ENCODE measurements around the gene PEX3.
"Not testable (repeated sequence)": the region's sequence is repeated elsewhere in the genome, so short reads cannot be mapped to it uniquely, and the experiment has no call there.

Gene PEX3

DNA sequence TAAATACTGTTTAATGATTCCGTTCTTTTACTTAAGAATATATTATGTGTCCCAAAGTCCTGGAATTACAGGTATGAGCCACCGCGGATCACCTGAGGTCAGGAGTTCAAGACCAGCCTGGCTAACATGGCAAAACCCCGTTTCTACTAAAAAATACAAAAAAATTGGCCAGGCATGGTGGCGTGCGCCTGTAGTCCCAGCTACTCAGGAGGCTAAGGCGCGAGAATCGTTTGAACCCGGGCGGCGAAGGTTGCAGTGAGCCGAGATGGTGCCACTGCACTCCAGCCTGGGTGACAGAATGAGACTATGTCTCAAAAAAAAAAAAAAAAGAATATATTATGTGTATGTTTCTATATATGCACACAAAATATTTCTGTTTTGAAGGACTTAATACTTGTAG lies 59.7 kb downstream of the PEX3 start:
- H3K9ac ChIP-seq (ENCODE audit: low read depth, low read length); H3K27ac ChIP-seq (ENCODE audit: low read depth, low read length); H3K4me1 ChIP-seq (ENCODE audit: insufficient read depth, low read length); H3K9me3 ChIP-seq (ENCODE audit: insufficient read depth, low read depth, low read length); H3K27me3 ChIP-seq (ENCODE audit: insufficient read depth, low read length): not testable (repeated sequence)
- H3K4me3 ChIP-seq (ENCODE audit: low read length): peak overlapping the region; percentile 69
- peaks cover 22% of the 10 kb centered on the region for H3K36me3 ChIP-seq (ENCODE audit: insufficient read depth, low read length)
- WGBS: 95% methylated on average over 13 of the region's 13 CpGs

DNA sequence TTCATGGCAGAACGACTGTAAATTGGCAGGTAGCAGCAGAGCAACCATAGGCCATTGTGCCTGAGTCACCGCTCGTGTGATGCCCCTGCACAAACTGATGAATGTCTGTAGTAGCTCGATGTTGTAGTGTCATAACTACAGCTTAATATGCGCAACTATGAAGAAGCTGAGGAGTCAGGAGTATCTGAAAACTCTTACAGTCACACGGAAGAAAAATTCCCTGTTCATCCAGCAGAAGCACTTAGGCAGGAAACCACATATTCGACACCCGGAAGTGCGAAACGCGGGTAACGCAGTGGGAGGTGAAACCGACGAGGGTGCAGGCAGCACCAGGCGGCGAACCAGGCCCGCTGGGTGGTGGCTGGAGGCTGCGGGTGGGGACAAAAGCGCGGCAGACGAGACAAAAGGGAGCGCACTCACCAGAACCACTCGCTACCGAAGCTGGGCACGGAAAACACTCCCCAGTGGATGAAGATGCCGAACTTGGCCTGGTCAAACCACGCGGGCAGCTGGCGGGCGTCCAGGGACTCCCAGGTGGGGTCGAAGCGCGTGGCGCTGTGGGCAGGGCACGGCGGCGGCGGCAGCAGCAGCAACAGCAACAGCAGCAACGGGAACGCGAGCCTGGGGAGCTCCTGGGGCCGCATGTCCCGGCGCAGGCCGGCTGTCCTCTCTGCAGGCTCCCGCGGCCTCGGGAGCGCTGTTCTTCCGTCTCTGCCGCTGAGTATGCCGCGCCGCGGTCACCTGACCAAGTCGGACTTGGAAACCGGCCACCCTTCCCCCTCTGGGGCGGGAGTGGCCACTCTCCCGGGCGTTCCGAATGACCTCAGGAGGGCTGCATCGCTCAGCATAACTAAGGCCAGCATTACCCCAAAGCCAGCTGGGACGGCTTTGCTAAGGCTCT lies 60.6 kb downstream of the PEX3 start, which contains the start of gene FUCA2:
TSS of gene FUCA2 (minus strand) at position 730 of the 901 bp plus-strand sequence. CDS start at position 644, 86 bp downstream.
- Histone ChIP-seq H3K4me3 (ENCODE audit: low read length) (peak within 1 kb of the TSS; percentile 69), H3K9ac (ENCODE audit: low read depth, low read length) (peak within 1 kb of the TSS; percentile 87), H3K4me1 (ENCODE audit: insufficient read depth, low read length) (peaks cover 7% of the 10 kb centered on the region; the same call in 1 of the 2 replicates), H3K27me3 (ENCODE audit: insufficient read depth, low read length) (peaks cover 6% of the 10 kb centered on the region), H3K27ac (ENCODE audit: low read depth, low read length) (peak within 1 kb of the TSS; percentile 86), H3K9me3 (ENCODE audit: insufficient read depth, low read depth, low read length) (no peaks in the 10 kb centered on the region), H3K36me3 (ENCODE audit: insufficient read depth, low read length) (peaks cover 13% of the 10 kb centered on the region)
- 6% methylated on average over 63 of the region's 63 CpGs for WGBS

DNA sequence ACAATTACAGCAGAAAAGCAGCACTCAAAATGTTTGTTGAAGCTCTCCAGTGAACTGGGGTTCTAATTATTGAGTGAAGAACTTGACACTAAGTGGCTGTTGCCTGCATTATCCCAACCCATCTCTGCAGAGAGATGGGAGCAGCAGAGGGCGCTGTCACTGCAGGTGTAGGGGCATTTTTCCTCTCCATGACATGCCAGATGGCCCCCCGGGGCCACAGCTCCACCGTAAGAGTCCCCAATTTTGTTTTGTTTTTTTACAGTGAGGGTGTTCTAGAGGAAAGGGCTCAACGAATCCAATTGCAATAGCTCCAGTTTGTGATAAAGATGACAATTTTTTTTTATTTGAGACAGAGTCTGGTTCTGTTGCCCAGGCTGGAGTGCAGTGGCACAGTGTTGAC lies 62.8 kb downstream of the PEX3 start:
- no peak overlapping the region for H3K4me3 ChIP-seq (ENCODE audit: low read length)
- no peak overlapping the region for H3K27ac ChIP-seq (ENCODE audit: low read depth, low read length)
- H3K36me3 ChIP-seq (ENCODE audit: insufficient read depth, low read length): no peaks in the 10 kb centered on the region
- H3K9ac ChIP-seq (ENCODE audit: low read depth, low read length): no peak overlapping the region
- H3K4me1 ChIP-seq (ENCODE audit: insufficient read depth, low read length): peaks cover 20% of the 10 kb centered on the region
- no peaks in the 10 kb centered on the region for H3K9me3 ChIP-seq (ENCODE audit: insufficient read depth, low read depth, low read length)
- peaks cover 6% of the 10 kb centered on the region for H3K27me3 ChIP-seq (ENCODE audit: insufficient read depth, low read length)
- WGBS: 46% methylated on average over 4 of the region's 4 CpGs

DNA sequence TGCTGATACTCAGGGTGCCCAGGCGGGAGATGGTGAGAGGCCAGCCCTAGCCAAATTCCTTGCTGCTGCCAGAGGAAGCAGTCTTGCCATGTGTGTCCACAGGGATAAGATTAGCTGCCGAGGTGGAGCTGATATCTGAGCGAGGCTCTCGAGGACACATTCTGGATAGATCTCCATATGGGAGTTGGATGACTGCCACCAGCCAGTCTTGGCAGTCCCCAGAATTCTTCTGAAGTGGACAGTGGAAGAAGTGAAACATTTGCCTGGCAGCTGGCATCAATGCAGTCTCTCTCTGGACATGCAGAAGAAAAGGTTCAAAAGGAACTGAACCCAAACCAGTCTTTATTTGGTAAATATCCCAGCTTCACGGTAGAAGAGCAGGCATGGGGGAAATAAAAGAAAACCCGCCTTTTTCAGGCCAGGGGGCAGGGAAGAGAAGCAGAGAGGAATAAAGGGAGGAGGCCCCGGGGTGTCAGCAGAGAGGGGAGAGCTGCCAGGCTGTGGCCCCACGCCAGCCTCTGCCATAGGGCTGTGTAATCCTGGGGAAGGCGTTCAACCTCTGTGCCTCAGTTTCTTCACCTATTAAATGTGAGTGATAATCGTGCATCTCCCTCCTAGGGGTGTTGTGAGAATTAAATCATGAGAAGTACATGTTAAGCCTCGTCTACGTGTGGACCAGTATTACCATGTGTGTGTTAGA lies 64.6 kb downstream of the PEX3 start:
- 90% methylated on average over 12 of the region's 12 CpGs for WGBS
- peaks cover 20% of the 10 kb centered on the region for H3K4me1 ChIP-seq (ENCODE audit: insufficient read depth, low read length)
- no peak overlapping the region for H3K27ac ChIP-seq (ENCODE audit: low read depth, low read length)
- peaks cover 12% of the 10 kb centered on the region for H3K27me3 ChIP-seq (ENCODE audit: insufficient read depth, low read length)
- no peak overlapping the region for H3K9ac ChIP-seq (ENCODE audit: low read depth, low read length)
- no peaks in the 10 kb centered on the region for H3K36me3 ChIP-seq (ENCODE audit: insufficient read depth, low read length)
- no peaks in the 10 kb centered on the region for H3K9me3 ChIP-seq (ENCODE audit: insufficient read depth, low read depth, low read length)
- H3K4me3 ChIP-seq (ENCODE audit: low read length): no peak overlapping the region

DNA sequence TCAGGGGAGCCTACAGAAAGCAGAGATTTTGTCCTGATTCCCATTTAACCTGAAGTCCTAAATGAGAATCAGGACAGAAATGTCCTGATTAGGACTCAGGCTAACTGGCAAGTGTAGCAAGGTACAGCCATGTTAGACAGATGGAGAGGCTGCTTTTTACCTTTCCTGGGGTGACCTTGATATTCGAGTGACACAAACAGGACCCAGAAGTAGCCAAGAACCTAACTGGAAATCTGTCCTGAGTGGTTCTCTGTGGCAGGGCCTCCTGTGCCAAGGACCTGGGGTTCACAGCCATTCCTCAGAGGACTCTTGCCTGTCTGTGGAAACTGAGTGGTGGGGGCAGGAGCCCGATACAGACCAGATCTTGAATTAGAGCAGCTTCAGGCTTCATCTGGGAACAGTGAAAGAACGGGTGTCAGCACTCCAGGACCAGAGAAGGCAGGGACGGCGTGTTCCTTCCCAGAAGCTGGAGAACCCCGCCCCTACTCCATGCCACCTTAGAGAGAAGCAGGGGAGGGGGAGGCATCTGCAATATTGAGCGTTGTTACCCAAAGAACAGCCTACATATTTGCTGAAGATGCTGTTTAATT lies 65.3 kb downstream of the PEX3 start:
- H3K4me1 ChIP-seq (ENCODE audit: insufficient read depth, low read length): peaks cover 20% of the 10 kb centered on the region
- H3K36me3 ChIP-seq (ENCODE audit: insufficient read depth, low read length): no peaks in the 10 kb centered on the region
- no peak overlapping the region for H3K9ac ChIP-seq (ENCODE audit: low read depth, low read length)
- H3K4me3 ChIP-seq (ENCODE audit: low read length): no peak overlapping the region
- no peaks in the 10 kb centered on the region for H3K9me3 ChIP-seq (ENCODE audit: insufficient read depth, low read depth, low read length)
- peaks cover 12% of the 10 kb centered on the region for H3K27me3 ChIP-seq (ENCODE audit: insufficient read depth, low read length)
- WGBS: 84% methylated on average over 7 of the region's 7 CpGs
- H3K27ac ChIP-seq (ENCODE audit: low read depth, low read length): no peak overlapping the region

DNA sequence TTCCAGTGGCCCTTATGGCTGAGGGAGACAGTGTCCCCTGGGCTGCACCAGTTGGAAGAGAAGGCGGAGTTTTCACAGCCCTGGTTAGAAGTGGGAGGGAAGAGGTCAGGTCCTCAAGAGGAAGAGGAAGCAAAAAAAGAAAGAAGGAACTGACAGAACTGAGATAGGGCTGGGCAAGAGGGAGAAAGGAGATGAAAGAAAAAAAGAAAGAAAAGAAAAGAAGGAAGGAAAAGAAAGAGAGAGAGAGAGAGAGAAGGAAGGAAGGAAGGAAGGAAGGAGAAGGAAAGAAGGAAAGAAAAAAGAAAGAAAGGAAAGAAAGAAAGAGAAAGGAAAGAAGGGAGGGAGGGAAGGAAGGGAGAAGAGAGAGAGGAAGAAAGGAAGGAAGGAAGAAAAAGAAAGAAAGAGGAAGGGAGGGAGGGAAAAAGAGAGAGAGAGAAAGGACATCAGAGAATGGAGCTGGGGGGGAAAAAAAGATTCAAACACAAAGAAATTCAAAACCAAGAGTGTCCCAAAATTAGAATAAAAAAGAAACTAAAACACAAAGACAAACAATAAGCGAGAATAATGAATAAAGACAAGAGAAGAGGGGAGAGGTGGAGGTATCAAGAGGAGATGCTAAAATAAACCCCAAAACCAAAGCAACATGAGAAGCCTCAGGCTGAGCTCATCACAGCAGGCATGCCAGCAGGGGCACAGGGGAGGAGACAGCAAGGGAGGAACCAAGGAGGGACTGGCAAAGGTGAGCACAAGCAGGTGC lies 66.3 kb downstream of the PEX3 start:
- H3K36me3 ChIP-seq (ENCODE audit: insufficient read depth, low read length): no peaks in the 10 kb centered on the region
- H3K9ac ChIP-seq (ENCODE audit: low read depth, low read length): no peak overlapping the region
- peaks cover 18% of the 10 kb centered on the region for H3K4me1 ChIP-seq (ENCODE audit: insufficient read depth, low read length)
- no peaks in the 10 kb centered on the region for H3K9me3 ChIP-seq (ENCODE audit: insufficient read depth, low read depth, low read length)
- no peak overlapping the region for H3K27ac ChIP-seq (ENCODE audit: low read depth, low read length)
- peaks cover 12% of the 10 kb centered on the region for H3K27me3 ChIP-seq (ENCODE audit: insufficient read depth, low read length)
- WGBS: 77% methylated on average over 1 of the region's 2 CpGs
- no peak overlapping the region for H3K4me3 ChIP-seq (ENCODE audit: low read length)

DNA sequence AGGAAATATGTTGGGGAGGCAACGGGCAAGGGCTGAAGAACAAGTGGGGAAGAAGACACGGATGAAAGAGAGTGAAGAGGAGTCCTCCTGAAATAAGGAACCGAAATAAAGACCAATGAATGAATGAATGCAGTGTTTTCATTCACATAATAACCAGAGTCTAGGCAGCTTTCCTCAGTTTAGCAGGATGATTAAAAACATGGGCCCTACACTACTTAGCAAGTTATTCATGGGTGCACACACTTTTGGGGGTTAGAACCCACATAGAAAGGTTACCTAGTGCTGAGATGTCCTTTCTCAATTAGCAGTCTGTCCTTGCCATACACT lies 66.8 kb downstream of the PEX3 start:
- no peaks in the 10 kb centered on the region for H3K36me3 ChIP-seq (ENCODE audit: insufficient read depth, low read length)
- H3K4me1 ChIP-seq (ENCODE audit: insufficient read depth, low read length): peaks cover 15% of the 10 kb centered on the region
- 51% methylated on average over 3 of the region's 3 CpGs for WGBS
- no peak overlapping the region for H3K9ac ChIP-seq (ENCODE audit: low read depth, low read length)
- peaks cover 12% of the 10 kb centered on the region for H3K27me3 ChIP-seq (ENCODE audit: insufficient read depth, low read length)
- H3K27ac ChIP-seq (ENCODE audit: low read depth, low read length): no peak overlapping the region
- no peak overlapping the region for H3K4me3 ChIP-seq (ENCODE audit: low read length)
- no peaks in the 10 kb centered on the region for H3K9me3 ChIP-seq (ENCODE audit: insufficient read depth, low read depth, low read length)

DNA sequence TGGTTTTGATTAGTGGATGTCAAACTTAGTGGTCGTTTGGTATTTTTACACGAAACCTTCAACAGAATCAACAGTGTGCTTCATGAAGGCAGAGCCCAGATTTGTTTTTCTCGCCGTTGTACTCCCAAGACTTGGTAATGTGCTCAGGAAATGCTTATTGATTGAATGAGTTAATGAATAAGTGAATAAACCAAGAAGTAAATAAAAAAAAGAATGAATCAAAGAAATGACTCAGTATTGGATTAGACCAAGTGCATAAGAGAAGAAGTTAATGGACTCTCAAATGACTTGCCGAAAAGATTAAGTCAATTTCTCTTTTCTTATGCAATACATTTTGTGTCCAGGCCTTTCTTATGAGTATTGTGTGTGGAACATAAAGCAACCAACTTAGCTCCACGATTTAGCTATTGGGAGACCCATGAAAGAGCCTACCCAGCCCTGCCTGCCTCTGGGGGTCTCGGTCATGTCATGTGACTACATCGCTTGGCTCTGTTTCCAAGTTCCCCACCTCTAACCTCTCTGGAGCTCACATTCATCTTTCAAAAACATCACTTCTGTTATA lies 71.5 kb downstream of the PEX3 start:
- WGBS: 92% methylated on average over 8 of the region's 8 CpGs
- H3K4me1 ChIP-seq (ENCODE audit: insufficient read depth, low read length): 0 out of 2 replicates have a peak, but pooled peaks cover 5% of the 10 kb centered on the region
- H3K27me3 ChIP-seq (ENCODE audit: insufficient read depth, low read length): peaks cover 7% of the 10 kb centered on the region; the same call in 1 of the 2 replicates
- H3K9me3 ChIP-seq (ENCODE audit: insufficient read depth, low read depth, low read length): no peaks in the 10 kb centered on the region
- no peak overlapping the region for H3K4me3 ChIP-seq (ENCODE audit: low read length)
- H3K36me3 ChIP-seq (ENCODE audit: insufficient read depth, low read length): no peaks in the 10 kb centered on the region
- H3K27ac ChIP-seq (ENCODE audit: low read depth, low read length): no peak overlapping the region
- H3K9ac ChIP-seq (ENCODE audit: low read depth, low read length): no peak overlapping the region

DNA sequence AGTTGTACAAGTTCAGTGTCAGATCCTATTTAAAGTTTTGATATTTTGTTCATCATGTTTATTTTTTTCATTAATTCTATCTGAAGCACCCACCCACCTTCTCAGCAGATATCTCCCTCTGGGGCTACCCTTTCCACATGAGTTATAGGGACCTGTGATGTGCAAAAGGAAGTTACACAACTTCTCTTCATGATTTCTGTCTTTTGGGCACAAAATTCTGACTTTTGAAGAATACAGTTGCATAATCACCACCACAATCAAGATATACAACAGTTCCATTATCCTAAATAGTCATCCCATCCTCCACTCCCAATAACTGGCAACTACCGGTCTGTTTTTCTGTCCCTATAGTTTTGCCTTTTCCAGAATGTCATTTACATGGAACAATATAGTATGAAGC lies 74.8 kb downstream of the PEX3 start:
- Histone ChIP-seq H3K4me3 (ENCODE audit: low read length) (no peak overlapping the region), H3K27me3 (ENCODE audit: insufficient read depth, low read length) (no peaks in the 10 kb centered on the region), H3K27ac (ENCODE audit: low read depth, low read length) (no peak overlapping the region), H3K9ac (ENCODE audit: low read depth, low read length) (no peak overlapping the region), H3K9me3 (ENCODE audit: insufficient read depth, low read depth, low read length) (no peaks in the 10 kb centered on the region), H3K36me3 (ENCODE audit: insufficient read depth, low read length) (no peaks in the 10 kb centered on the region), H3K4me1 (ENCODE audit: insufficient read depth, low read length) (0 out of 2 replicates have a peak, but pooled peaks cover 9% of the 10 kb centered on the region)
- 83% methylated on average over 1 of the region's 1 CpG for WGBS

DNA sequence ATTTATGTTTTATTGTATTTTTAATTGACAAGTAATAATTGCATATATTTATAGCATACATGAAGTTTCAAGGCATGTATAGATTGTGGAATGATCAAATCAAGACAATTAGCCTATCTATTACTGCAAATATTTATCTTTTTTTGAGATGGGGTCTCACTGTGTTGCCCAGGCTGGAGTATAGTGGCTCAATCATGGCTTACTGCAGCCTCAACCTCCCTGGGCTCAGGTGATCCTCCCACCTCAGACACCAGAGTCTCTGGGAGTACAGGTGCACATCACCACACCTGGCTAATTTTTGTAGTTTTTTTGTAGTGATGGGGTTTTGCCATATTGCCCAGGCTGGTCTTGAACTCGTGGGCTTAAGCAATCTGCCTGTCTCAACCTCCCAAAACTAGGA lies 77.1 kb downstream of the PEX3 start:
- WGBS: 93% methylated on average over 1 of the region's 1 CpG
- H3K27ac ChIP-seq (ENCODE audit: low read depth, low read length): no peak overlapping the region

More for the DNA sequence above, 77.1 kb downstream of the PEX3 start:
- Histone ChIP-seq H3K4me3 (ENCODE audit: low read length) (no peak overlapping the region), H3K9me3 (ENCODE audit: insufficient read depth, low read depth, low read length) (no peaks in the 10 kb centered on the region), H3K4me1 (ENCODE audit: insufficient read depth, low read length) (0 out of 2 replicates have a peak, but pooled peaks cover 9% of the 10 kb centered on the region), H3K36me3 (ENCODE audit: insufficient read depth, low read length) (no peaks in the 10 kb centered on the region), H3K27me3 (ENCODE audit: insufficient read depth, low read length) (no peaks in the 10 kb centered on the region), H3K9ac (ENCODE audit: low read depth, low read length) (no peak overlapping the region)

All from HUES64 (cell line).